GM19099 (cell line): ENCODE results near the gene TBX15.

Source experiments
- POLR2A ChIP-seq: IDR thresholded peaks from 3 replicates; pipeline ENCODE4 v1.6.1; 2011; ENCODE audit warnings: low read depth; ENCODE audit not compliant: insufficient read length; ENCODE audit errors: extremely low read depth

The TBX15 gene

DNA sequence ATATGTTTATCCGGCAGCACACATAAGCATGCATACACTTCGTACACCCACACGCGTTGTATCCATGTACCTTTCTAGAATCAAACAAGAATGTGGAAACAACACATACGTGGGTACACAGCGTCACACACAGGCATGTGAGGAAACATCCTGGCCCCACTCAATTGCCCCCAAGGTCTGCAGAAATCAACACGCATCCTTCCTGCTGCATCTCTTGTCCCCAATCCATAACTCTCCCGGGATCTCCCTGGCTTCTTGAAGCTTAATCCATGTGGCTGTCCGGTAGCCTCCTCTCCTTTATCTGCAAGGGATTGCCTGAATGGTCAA, 5.5 kb upstream of the TBX15 start:
- TF ChIP-seq POLR2A: no peak

DNA sequence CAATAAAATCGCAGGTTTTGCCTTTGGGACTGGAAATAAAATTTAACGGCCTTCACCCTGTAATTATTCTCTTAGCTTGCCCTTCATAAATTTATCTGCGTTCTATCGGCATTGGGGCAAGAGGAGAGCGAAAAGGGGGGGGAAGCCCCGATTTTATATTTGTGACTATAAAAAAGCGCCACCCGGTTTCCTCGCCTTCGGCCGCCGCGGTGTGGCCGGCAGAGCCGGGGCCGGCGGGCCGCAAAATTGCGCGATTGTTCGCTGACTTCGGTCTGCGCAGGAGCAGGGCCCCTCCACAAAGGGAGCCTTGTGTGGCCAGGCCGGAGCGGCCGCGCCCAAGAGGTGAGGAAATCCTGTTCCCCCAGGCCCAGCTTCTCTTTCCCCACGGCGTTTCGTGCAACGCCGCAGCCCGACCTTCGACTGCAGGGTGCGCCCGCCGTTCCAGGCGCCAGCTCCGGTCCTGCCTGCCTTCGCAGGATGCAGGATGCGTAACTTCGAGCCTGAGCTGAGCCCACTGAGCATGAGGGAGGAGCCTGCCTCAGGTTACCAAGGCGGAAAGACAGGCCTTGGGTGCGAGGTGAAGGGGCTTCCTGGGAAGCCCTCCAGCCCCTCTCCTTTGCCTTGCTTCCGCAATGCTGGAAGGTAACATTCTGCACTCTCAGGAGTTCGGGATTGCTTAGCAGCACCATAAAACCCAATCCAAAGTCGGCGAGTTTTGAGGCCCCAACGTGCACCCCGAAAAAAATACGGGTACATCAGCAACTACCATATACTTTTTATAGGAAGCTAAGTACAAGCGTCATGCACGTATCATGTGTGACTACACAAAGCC, 4.9 kb upstream of the TBX15 start:
- TF ChIP-seq POLR2A: no peak

DNA sequence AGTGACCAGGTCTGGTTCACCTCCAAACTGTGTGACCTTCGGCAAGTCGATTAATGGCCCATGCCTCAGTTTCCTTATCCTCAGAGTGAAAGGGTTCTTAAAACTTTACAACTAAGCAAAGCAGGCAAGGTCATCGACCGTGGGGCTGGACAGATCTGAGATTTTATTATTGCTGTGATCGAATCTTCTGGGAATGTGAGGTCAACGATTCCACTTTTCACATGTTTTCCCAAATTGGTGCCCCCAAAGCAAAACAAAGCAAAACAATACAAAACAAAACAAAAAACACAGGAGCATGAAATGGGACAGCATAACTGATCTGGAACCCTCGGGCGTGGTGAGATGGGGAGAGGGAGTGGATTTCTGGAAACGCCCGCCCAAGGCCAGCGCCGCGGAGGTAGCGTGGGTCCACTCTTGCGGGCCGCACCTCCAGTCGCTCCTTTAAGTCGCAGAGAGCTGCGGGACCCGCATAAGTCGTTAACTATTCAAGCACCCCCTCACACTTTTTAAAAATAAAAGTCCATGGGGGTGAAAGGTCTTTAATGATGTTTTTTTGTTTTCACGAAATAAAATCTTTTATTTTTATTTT, 4.2 kb upstream of the TBX15 start:
- TF ChIP-seq POLR2A: no peak

DNA sequence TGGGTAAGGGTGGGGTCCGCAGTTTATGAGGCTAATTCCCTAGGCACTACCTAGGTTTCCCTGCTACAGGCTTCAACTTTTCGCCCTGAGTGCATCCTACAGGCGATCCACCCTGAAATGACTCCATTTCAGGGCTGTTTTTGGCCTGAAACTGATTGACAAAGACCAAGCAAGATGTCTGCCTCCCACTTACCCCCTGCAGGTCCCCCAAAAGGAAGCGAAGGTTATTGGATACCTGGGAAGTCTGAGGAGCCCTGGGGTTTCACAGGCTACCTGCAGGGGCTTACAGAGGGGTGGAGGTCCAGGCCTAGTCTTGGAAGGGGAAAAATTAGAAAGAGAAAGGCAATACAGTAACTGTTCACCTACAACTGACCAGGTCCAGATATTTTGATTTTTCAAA, 3.3 kb upstream of the TBX15 start:
- no peak for TF ChIP-seq POLR2A

GRCh38 chr1:118990513-118991152, 2.5 kb upstream of the TBX15 start:
- TF ChIP-seq POLR2A: no peak

- TF ChIP-seq POLR2A: no peak
Observed at GRCh38 chr1:118989878-118990378, 1.8 kb upstream of the TBX15 start.

GRCh38 chr1:118989006-118989815, 1.1 kb upstream of the TBX15 start:
- TF ChIP-seq POLR2A: no peak

GRCh38 chr1:118987468-118988185, 516 bp downstream of the TBX15 start:
- peak; percentile 59 for TF ChIP-seq POLR2A

DNA sequence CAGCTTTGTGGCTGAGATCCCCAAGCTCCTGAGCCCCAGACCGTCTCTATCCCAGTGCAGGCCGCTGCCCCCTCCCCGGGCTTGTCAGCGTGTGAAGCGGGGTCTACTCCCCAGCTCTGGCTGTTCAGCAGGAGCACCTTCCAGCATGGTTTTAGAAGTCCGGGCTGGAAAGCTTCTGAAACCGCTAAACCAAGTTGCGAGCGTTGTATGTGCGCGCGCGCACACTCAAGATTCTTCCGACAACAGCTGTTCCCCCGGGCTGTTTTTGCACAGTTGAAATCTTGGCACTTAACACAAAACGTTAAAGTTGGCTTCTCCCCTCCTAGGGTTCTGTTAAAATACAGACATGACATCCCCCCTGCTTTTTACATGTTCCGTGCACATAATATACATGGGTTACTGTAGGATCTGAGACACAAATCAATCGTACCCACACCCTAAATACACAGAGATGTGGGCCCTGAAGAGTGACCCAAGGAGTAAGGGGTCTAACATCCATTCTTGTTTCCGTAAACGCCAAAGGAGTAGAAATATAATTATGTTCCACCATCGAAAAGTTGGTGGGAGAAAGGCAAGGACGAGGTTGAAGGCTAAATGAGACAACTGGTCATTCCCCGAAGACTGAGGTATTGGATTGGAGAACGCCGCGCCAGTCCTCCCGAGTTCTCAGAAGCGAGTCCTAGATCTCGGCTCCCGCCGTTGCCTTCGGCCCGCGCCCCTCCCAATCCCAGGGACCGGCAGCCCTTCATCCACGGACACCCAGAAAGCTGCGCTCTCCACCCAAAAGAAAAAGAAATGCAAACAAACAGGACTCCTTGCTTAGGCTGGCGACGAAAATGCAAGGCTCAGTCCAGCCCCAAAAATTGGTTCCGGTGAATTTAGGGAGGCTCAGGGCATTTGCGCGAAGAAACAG, 1.3 kb downstream of the TBX15 start:
- TF ChIP-seq POLR2A: no peak

DNA sequence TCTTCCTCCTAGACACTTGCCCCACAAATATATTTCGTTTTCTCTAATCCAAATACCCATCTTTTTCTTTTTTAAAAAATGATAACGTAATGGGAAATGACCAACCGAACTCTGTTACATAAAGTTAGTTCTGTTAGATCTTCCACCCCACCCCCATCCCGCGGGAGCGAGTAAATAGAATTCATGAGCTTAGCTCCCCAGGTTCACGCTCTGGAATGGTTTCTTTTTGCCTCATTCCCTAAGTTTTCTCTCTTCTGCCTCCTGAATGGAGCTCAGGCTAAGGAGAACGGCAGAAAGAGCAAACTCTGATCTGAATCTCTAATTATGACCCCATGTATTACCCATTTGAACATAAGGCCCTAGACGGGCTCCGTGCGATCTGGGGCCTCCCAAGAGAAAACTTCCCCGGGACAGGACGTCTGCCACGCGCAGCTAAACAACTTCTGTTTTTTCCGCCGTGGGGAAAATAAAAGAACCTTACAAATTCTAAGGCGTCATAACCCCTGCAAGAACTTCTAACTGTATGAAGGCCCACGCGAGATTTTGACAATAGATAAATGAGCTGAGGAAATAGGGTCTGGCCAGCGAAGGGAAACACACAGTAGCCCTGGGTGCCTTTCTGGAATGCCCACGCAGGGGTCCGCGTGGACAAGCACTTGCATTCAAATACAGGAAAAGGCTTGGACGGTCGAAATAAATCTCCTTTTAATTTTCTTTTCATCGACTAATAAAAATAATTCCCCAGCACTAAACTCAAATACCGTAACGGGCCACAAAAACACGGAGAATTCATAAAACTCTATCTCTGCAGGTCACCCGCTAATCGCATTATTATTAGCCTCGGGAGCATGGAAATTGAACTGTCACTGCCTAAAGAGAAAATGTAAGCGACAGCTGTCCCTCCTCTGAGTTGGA, 2.2 kb downstream of the TBX15 start:
- TF ChIP-seq POLR2A: no peak

DNA sequence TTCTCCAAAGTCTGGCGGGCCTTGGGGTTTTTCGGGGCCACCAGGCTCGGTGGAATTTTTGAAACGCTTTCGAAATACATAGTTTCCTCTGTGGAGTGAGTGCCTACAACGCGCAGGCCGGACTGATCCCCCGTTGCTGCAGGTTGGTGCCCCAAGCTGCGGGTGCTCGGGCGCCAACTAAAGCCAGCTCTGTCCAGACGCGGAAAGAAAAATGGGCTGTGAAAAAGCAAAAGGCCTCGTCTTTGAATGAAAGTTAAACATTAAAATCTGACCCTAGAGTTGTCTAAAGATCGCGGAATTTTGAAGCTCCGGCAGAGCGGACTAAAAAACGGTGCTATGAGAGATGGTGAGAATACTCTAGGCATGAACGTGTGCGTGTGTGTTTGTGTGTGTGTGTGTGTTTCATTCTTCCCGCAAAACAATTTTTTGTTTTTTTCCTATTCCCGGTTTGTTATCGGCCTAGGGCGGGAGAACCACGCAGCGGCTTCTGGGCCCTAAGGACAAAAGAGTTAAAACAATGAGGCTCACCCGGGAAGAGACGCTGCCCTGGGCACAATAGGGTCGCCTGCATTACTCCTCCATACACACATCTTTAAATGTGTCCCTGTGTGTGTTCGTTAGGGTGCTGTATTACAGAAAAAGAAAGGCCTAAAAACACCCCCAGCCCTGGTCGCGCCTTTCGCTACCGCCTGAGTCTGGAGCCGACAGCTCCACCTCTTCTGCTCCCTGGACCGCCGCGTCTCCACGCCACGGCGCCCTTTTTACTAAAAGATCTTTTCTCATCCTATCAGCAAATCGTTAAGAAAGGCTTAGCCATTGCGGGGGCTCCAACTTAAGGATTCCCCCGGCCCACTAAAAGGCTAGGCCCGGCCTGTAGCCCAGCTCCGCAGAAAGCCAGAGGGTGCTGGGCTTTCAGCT, 3.2 kb downstream of the TBX15 start:
- no peak for TF ChIP-seq POLR2A
